Measurements from ENCODE around the gene MCUB. TPM values are rescaled to one million over a fixed set of nuclear protein-coding genes. Genes with fewer than 3 reads are reported as not detected.
"Not testable (repeated sequence)": the region's sequence is repeated elsewhere in the genome, so short reads cannot be mapped to it uniquely, and the experiment has no call there.

The MCUB gene
- total and polyA plus RNA-seq, 2 donors (not counting 1 experiment from before 2014, with no cell fraction given) = 19.0 to 20.6 TPM

DNA sequence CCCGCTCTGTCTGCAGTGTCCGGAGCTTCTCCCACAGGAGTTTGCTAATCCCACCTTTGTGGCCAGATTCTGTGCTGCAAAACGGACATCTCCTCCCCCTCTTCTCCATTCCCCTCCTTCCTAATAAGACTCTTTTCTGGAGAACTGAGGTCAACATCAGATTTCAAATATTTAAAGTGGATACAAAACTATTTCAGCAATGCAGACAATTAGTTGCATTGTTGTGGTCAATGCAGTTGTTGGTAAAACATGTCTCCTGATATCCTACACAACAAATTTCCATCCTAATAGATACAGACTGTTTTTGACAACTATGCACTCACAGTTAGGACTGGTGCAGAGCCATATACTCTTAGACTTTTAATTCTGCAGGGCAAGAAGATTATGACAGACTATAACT lies 5.1 kb upstream of the MCUB start:
- H3K9ac ChIP-seq (ENCODE audit: insufficient read depth, low read length) = no peak overlapping the region
- no peaks in the 10 kb centered on the region for H3K36me3 ChIP-seq (ENCODE audit: control insufficient read depth, insufficient read depth, low read length)
- H3K27me3 ChIP-seq (ENCODE audit: control insufficient read depth, insufficient read depth, low read length) = no peaks in the 10 kb centered on the region
- no peaks in the 10 kb centered on the region for H4K20me1 ChIP-seq (ENCODE audit: control insufficient read depth, extremely low read depth, insufficient read depth, low read length)
- no peaks in the 10 kb centered on the region for H3K9me3 ChIP-seq (ENCODE audit: control insufficient read depth, insufficient read depth, low read depth, low read length)
- no peaks in the 10 kb centered on the region for H3K4me1 ChIP-seq (ENCODE audit: control insufficient read depth, extremely low read depth, insufficient read depth, low read length)
- no peak overlapping the region for H2AFZ ChIP-seq (ENCODE audit: low read length)
- no peak overlapping the region for H3K4me2 ChIP-seq (ENCODE audit: extremely low read depth, insufficient read depth, low read length)
- H3K4me3 ChIP-seq (replicated peaks in 1 of 4; ENCODE audit: control extremely low read depth in 1 of 4, insufficient read depth in 1 of 4, low read depth in 3 of 4, low read length in 4 of 4) = no peak overlapping the region
- DNase-seq (ENCODE audit: low read depth in 2 of 2) = peak in 1 of 2 donors; percentile 13
- H3K27ac ChIP-seq (ENCODE audit: insufficient read depth, low read length) = no peak overlapping the region
- H3K79me2 ChIP-seq (ENCODE audit: control insufficient read depth, insufficient read depth, low read length) = no peaks in the 10 kb centered on the region
- TF ChIP-seq CTCF (conservative IDR thresholded peaks at IDR 0.05 in 1 of 2, IDR thresholded peaks at IDR 0.05 in 1 of 2; ENCODE audit: low read depth in 1 of 2, low read length in 2 of 2) = no peak

GRCh38 chr4:109557433-109557832 lies 2.6 kb upstream of the MCUB start:
- Histone ChIP-seq H3K9me3 (ENCODE audit: control insufficient read depth, insufficient read depth, low read depth, low read length) (no peaks in the 10 kb centered on the region), H3K27ac (ENCODE audit: insufficient read depth, low read length) (no peak overlapping the region), H3K27me3 (ENCODE audit: control insufficient read depth, insufficient read depth, low read length) (no peaks in the 10 kb centered on the region), H3K4me2 (ENCODE audit: extremely low read depth, insufficient read depth, low read length) (no peak overlapping the region), H4K20me1 (ENCODE audit: control insufficient read depth, extremely low read depth, insufficient read depth, low read length) (no peaks in the 10 kb centered on the region), H3K79me2 (ENCODE audit: control insufficient read depth, insufficient read depth, low read length) (peaks cover 5% of the 10 kb centered on the region), H3K4me1 (ENCODE audit: control insufficient read depth, extremely low read depth, insufficient read depth, low read length) (no peaks in the 10 kb centered on the region), H2AFZ (ENCODE audit: low read length) (no peak overlapping the region), H3K4me3 (replicated peaks in 1 of 4; ENCODE audit: control extremely low read depth in 1 of 4, insufficient read depth in 1 of 4, low read depth in 3 of 4, low read length in 4 of 4) (no peak overlapping the region), H3K9ac (ENCODE audit: insufficient read depth, low read length) (no peak overlapping the region), H3K36me3 (ENCODE audit: control insufficient read depth, insufficient read depth, low read length) (no peaks in the 10 kb centered on the region)
- no peak for TF ChIP-seq EZH2 (IDR thresholded peaks at IDR 0.05; ENCODE audit: low read length, missing control alignments)
- no peak for TF ChIP-seq CTCF (conservative IDR thresholded peaks at IDR 0.05 in 1 of 2, IDR thresholded peaks at IDR 0.05 in 1 of 2; ENCODE audit: low read depth in 1 of 2, low read length in 2 of 2)
- DNase-seq (ENCODE audit: low read depth in 2 of 2) = no peak

- not testable (repeated sequence) for H3K4me2 ChIP-seq (ENCODE audit: extremely low read depth, insufficient read depth, low read length); H3K9me3 ChIP-seq (ENCODE audit: control insufficient read depth, insufficient read depth, low read depth, low read length); H2AFZ ChIP-seq (ENCODE audit: low read length); H3K36me3 ChIP-seq (ENCODE audit: control insufficient read depth, insufficient read depth, low read length); DNase-seq (ENCODE audit: low read depth in 2 of 2); H3K27ac ChIP-seq (ENCODE audit: insufficient read depth, low read length); H3K4me1 ChIP-seq (ENCODE audit: control insufficient read depth, extremely low read depth, insufficient read depth, low read length); H3K79me2 ChIP-seq (ENCODE audit: control insufficient read depth, insufficient read depth, low read length); H3K27me3 ChIP-seq (ENCODE audit: control insufficient read depth, insufficient read depth, low read length); H3K9ac ChIP-seq (ENCODE audit: insufficient read depth, low read length); H3K4me3 ChIP-seq (replicated peaks in 1 of 4; ENCODE audit: control extremely low read depth in 1 of 4, insufficient read depth in 1 of 4, low read depth in 3 of 4, low read length in 4 of 4); H4K20me1 ChIP-seq (ENCODE audit: control insufficient read depth, extremely low read depth, insufficient read depth, low read length)
Measured at GRCh38 chr4:109558095-109558494, 2.0 kb upstream of the MCUB start.

Measured in fibroblast of lung (primary cell).